Mucosa of stomach (tissue), 1 donor: ENCODE results near the gene RFPL4A.

Experiments used
- H3K27me3 ChIP-seq: one replicate; pipeline ENCODE4 v1.7.0; 2013; ENCODE audit warnings: mild to moderate bottlenecking, low read length; ENCODE audit not compliant: control insufficient read depth, insufficient read depth
- H3K36me3 ChIP-seq: one replicate; pipeline ENCODE4 v1.7.0; 2013; ENCODE audit warnings: low read length; ENCODE audit not compliant: control insufficient read depth, insufficient read depth
- H3K4me1 ChIP-seq: one replicate; pipeline ENCODE4 v1.7.0; 2013; ENCODE audit warnings: mild to moderate bottlenecking, low read length; ENCODE audit not compliant: control insufficient read depth, insufficient read depth
- H3K4me3 ChIP-seq: one replicate; pipeline ENCODE4 v1.7.0; 2013; ENCODE audit warnings: low read length
- H3K9ac ChIP-seq: one replicate; pipeline ENCODE4 v1.7.0; 2013; ENCODE audit warnings: mild to moderate bottlenecking, low read length, moderate library complexity
- H3K9me3 ChIP-seq: one replicate; pipeline ENCODE4 v1.7.0; 2013; ENCODE audit warnings: mild to moderate bottlenecking, low read length, moderate library complexity; ENCODE audit not compliant: control insufficient read depth
- donor health status: Pancreatic carcinoma.

RFPL4A gene

GRCh38 chr19:55812449-55812848 is 53.6 kb downstream of the RFPL4A start:
- no peaks in the 10 kb centered on the region for H3K27me3 ChIP-seq
- no peaks in the 10 kb centered on the region for H3K9me3 ChIP-seq
- H3K9ac ChIP-seq = no peak overlapping the region
- H3K4me1 ChIP-seq = no peaks in the 10 kb centered on the region
- H3K36me3 ChIP-seq = no peaks in the 10 kb centered on the region
- H3K4me3 ChIP-seq = no peak overlapping the region
